BLaER1 (cell line): ENCODE data around the gene ANO7.

Source experiments
- H3K27ac ChIP-seq: shearing (Covaris generic); formaldehyde crosslinking; 2 replicates; pipeline ENCODE4 v1.8.1; 2022
- H3K27me3 ChIP-seq: shearing (Covaris generic); formaldehyde crosslinking; 2 replicates; pipeline ENCODE4 v1.8.1; 2022
- H3K36me3 ChIP-seq: shearing (Covaris generic); formaldehyde crosslinking; 2 replicates; pipeline ENCODE4 v1.8.1; 2022
- H3K4me1 ChIP-seq: shearing (Covaris generic); formaldehyde crosslinking; 2 replicates; pipeline ENCODE4 v1.8.1; 2022
- H3K4me2 ChIP-seq: shearing (Covaris generic); formaldehyde crosslinking; 2 replicates; pipeline ENCODE4 v1.8.1; 2022
- H3K4me3 ChIP-seq: shearing (Covaris generic); formaldehyde crosslinking; 2 replicates; pipeline ENCODE4 v1.8.1; 2022
- H3K9ac ChIP-seq: shearing (Covaris generic); formaldehyde crosslinking; 2 replicates; pipeline ENCODE4 v1.8.1; 2022
- H3K9me3 ChIP-seq: shearing (Covaris generic); formaldehyde crosslinking; 2 replicates; pipeline ENCODE4 v1.8.1; 2022
- H4K20me1 ChIP-seq: shearing (Covaris generic); formaldehyde crosslinking; 2 replicates; pipeline ENCODE4 v1.8.1; 2022
- Cebpa-rat ChIP-seq: shearing (Covaris generic); IDR thresholded peaks from 2 replicates; pipeline ENCODE4 v1.8.1; 2022

The ANO7 gene

DNA sequence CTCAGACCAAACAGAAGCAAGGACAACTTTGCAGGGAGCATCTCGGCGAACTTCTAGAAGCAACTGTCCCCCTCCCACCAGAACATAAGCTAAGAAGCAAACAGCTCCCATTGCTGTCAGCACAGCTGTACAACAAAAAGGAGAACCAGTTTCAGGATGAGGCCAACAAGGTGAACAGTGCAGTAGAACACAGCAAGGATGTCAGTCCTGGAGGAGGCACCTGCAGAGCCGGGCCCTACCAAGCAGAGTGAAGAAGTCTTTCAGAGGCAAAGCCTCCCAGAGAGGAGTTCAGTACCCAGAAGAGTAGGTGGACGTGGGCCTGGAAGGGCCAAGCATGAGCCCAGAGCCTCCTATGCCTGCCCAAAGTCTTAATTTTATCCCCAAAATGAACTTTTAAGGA is 40.2 kb upstream of the ANO7 start:
- no peak for TF ChIP-seq Cebpa-rat
- H4K20me1 ChIP-seq, result peaks cover 43% of the 10 kb centered on the region
- peak overlapping the region; percentile 98 for H3K4me2 ChIP-seq
- no peaks in the 10 kb centered on the region for H3K9me3 ChIP-seq
- peak overlapping the region; percentile 84; the same call in 1 of the 2 replicates for H3K9ac ChIP-seq
- H3K4me3 ChIP-seq, result peak overlapping the region; percentile 93
- H3K27me3 ChIP-seq, result no peaks in the 10 kb centered on the region
- H3K36me3 ChIP-seq, result peaks cover 20% of the 10 kb centered on the region
- peaks cover 44% of the 10 kb centered on the region for H3K4me1 ChIP-seq
- H3K27ac ChIP-seq, result no peak overlapping the region; the same call in 1 of the 2 replicates

DNA sequence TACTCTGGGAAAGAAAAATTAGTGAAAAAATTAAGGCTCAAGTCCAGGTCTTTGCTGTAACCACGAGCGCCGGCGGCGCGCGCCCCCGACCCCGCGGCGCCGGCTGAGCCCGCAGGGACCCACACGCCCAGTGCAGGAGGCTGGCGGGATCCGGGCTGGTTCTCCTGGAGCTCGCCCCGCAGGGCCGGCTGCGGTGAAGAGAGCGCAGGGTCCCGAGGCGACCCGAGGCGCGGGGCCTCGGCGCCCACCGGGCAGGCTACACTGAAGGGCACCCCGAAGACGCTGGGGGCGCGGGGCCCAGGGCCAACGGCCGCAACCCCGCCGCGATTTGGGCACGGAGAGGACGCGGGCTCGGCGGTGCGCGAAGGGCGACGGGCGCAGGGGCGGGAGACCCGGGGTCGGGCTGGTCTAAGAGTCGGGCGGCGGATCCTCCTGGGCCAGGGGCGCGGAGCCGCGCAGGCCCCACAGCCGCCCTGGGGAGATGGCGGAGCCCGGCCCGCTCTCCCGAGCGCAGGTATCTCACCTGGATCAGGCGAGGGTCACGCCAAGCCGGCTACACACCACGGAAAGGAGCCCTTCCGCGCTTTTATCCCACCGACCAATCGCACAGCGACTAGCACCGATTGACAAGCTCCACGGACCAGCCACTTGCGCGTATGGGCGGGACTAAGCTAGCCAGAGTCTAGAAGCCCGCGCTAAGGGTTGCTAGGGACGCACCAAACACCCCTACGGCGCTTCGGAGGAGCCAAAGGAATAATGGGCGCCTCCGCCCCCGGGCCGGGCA is 39.4 kb upstream of the ANO7 start, which contains the start of gene PASK:
TSS of gene PASK (minus strand) at position 582 of the 784 bp plus-strand sequence. CDS start 6,440 bp downstream, outside the sequence.
- Histone ChIP-seq H3K4me2 (peak within 1 kb of the TSS; percentile 98), H3K27ac (peak within 1 kb of the TSS; percentile 82)
- TF ChIP-seq Cebpa-rat, result no peak

DNA sequence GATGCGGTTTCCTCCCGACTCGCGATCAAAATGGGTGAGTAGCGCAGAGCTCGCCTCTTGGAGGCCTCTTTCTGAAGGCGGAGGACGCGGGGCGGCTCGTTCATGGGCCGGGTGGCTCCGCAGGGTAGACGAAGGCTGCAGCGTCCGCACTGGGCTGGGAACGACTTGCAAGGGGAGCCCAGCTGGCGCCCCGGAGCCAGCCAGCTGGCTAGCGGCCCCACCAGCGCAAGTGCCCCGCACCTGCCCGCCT is 38.9 kb upstream of the ANO7 start:
- Histone ChIP-seq H3K4me1 (peaks cover 49% of the 10 kb centered on the region), H3K4me3 (peak overlapping the region; percentile 93), H3K36me3 (peaks cover 19% of the 10 kb centered on the region), H3K27me3 (no peaks in the 10 kb centered on the region), H3K9ac (peak overlapping the region; percentile 84), H4K20me1 (peaks cover 44% of the 10 kb centered on the region), H3K4me2 (peak overlapping the region; percentile 98), H3K27ac (no peak overlapping the region), H3K9me3 (no peaks in the 10 kb centered on the region)
- TF ChIP-seq Cebpa-rat, result no peak

More for the DNA sequence above, 39.4 kb upstream of the ANO7 start, which contains the start of gene PASK:
- Histone ChIP-seq H3K4me1 (peaks cover 49% of the 10 kb centered on the region), H3K9ac (peak within 1 kb of the TSS; percentile 84), H3K9me3 (no peaks in the 10 kb centered on the region), H4K20me1 (peaks cover 44% of the 10 kb centered on the region), H3K27me3 (no peaks in the 10 kb centered on the region), H3K4me3 (peak within 1 kb of the TSS; percentile 93), H3K36me3 (peaks cover 21% of the 10 kb centered on the region)

DNA sequence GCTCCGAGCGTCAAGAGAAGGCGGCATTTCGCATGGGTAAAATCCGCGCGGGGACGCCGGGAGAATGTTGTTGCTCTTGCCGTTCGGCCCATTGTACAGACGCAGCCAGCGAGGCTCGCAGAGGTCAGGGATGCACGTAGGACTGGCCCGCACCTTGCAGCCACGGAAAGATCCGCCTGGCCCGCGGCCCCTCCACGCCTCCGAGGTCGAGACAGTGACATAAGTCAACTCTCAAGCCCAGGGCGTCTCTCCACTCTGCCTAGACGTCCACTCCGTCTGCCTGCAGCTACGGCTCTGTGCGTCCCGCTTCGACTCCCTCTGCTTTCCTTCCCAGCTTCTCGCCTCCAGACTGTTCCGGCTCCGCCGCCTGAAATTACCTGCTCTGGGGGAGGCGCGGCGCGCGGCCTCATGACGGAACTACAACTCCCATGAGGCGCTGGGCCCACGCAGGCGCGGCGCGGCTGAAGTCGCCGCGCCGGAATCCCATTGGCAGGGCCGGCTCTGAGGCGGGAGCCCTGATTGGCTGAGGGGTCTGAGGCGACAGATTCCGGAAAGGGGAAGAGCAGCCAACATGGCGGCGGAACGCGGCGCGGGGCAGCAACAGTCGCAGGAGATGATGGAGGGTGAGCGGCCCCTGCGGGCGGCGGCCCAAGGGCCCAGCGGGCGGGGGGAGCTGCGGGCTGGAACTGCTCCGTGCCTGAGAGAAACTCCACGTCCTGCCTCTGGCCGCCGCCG is 38.4 kb upstream of the ANO7 start, which contains the start of gene PPP1R7:
TSS of gene PPP1R7 (plus strand) at position 543 of the 735 bp plus-strand sequence. CDS start at position 572, 29 bp downstream.
- Histone ChIP-seq H3K9me3 (no peaks in the 10 kb centered on the region), H3K9ac (peak within 1 kb of the TSS; percentile 84), H3K27me3 (no peaks in the 10 kb centered on the region), H3K27ac (peak within 1 kb of the TSS; percentile 82), H3K36me3 (peaks cover 19% of the 10 kb centered on the region), H3K4me3 (peak within 1 kb of the TSS; percentile 93), H3K4me1 (peaks cover 49% of the 10 kb centered on the region), H4K20me1 (peaks cover 44% of the 10 kb centered on the region), H3K4me2 (peak within 1 kb of the TSS; percentile 98)
- TF ChIP-seq Cebpa-rat, result no peak

DNA sequence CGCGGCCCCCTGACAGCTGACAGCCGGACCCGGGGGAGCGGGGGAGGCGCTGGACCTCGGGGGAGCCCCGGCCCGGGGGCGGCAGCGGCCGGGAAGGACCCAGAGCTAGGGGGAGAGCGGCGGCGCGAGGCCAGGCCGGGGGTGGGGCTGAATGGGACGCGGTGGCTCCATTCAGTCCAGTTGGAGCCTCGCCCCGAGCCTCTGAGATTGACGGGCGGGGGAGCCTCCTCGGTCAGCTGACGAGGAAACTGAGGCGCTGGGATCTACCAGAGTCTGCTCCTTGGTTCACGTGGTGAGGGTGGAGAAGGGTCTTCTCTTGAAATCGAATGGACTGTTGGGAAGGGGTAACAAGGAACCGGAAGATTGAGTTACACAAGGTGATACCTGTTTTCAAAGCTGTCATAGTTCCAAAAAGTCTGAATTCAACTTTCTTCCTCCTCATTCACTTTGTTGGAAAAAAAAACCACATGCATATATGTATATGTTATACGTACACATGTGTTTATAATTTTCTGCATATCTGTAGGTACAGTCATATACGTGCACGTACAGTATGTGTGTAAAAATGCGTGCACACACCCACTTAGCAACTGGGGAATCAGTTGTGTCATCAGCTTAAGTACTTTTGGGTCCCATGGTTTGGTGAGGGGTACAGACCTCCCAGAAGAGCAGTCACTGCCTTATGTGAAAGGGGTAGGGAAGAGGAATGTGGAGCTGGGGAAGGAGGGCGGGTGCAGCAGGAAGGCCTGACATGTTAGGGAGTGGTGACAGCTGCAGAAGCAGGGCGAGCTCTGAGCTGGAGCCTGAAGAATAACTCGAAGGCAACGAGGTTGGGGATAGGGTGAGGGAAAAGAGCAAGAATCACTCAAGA is 37.6 kb upstream of the ANO7 start:
- Histone ChIP-seq H3K27ac (peak overlapping the region; percentile 82), H3K36me3 (peaks cover 18% of the 10 kb centered on the region), H3K27me3 (no peaks in the 10 kb centered on the region), H3K4me1 (peaks cover 49% of the 10 kb centered on the region), H3K9me3 (no peaks in the 10 kb centered on the region), H3K4me3 (peak overlapping the region; percentile 93), H3K9ac (peak overlapping the region; percentile 84), H4K20me1 (peaks cover 44% of the 10 kb centered on the region), H3K4me2 (peak overlapping the region; percentile 98)
- TF ChIP-seq Cebpa-rat, result no peak

DNA sequence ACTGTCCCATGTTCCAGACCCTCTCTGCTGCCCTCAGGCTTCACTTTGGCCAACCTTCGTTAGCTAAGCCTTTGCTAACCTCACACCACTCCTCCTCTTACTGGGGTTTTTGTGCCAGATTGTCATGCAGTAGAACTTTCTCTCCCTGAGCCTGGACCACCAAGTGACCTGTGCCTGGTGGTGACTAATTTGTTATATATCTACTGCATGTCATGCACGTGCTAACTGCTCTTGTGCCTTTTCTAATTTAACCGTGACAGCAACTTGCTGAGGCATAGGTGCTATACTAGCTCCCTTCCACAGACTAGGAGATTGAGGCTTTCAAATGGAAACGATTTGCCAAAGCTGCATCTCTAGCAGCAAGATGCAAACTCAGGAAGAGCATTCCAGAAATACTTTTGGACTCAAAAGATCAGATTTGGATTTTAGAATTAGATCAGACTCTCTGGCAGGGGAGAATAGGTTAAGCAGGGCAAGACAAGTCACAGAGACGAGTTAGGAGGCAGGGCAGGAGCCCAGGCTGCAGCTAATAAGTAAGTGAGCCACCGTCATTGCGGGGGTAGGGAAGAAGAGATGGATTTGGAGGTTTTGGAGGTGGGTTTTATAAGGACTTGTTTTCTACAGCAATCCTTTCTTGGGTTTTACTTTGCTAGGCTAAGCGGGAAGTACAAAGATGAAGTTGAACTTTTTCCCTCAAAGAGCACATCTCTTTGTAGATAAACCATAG is 36.4 kb upstream of the ANO7 start:
- no peak for TF ChIP-seq Cebpa-rat
- Histone ChIP-seq H3K4me2 (peak overlapping the region; percentile 98; the same call in 1 of the 2 replicates), H3K9ac (no peak overlapping the region), H3K27ac (no peak overlapping the region), H3K4me1 (peaks cover 44% of the 10 kb centered on the region), H3K36me3 (peaks cover 18% of the 10 kb centered on the region), H3K9me3 (no peaks in the 10 kb centered on the region), H4K20me1 (peaks cover 36% of the 10 kb centered on the region), H3K27me3 (no peaks in the 10 kb centered on the region), H3K4me3 (no peak overlapping the region)

DNA sequence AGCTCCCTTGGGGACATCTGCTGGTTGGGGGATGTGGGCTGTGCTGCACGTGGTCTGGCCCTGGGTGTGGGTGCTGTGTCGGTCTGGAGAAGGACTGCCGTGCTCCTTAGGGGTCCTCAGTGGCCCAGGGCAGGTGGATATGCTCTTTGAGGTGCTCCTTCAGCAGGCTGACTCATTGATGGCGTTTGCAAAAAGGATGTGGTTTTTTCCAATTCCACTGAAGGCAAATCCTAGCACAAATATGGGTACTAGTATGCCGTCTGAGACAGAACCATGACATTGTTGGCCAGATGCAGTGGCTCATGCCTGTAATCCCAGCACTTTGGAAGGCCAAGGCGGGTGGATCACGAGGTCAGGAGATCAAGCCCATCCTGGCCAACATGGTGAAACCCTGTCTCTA is 34.9 kb upstream of the ANO7 start:
- no peak overlapping the region for H3K9ac ChIP-seq
- H3K4me3 ChIP-seq, result no peak overlapping the region
- peaks cover 30% of the 10 kb centered on the region for H3K36me3 ChIP-seq
- TF ChIP-seq Cebpa-rat, result no peak
- no peaks in the 10 kb centered on the region for H3K27me3 ChIP-seq
- no peak overlapping the region for H3K27ac ChIP-seq
- H4K20me1 ChIP-seq, result peaks cover 22% of the 10 kb centered on the region; the same call in 1 of the 2 replicates
- H3K4me2 ChIP-seq, result no peak overlapping the region; the same call in 1 of the 2 replicates
- peaks cover 30% of the 10 kb centered on the region for H3K4me1 ChIP-seq
- no peaks in the 10 kb centered on the region for H3K9me3 ChIP-seq

DNA sequence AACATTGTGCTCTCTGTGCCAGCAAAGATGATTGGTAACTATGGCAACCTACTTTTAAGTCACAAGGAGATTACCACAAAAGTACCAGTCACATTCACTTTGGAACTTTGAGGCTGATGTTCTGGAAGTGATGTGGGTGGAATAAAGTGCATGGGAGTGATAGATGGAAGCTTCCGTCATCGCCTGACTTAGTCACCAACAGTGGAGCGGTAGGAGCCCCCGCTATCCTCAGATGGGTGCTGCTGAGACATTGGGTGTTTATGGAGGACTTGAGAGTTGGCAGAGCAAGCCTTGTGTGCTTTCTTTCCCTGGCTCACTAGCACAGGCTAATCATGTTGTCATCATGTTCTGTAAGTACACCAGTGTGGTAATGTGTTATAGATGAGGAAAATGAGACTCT is 33.6 kb upstream of the ANO7 start:
- Histone ChIP-seq H3K36me3 (peaks cover 43% of the 10 kb centered on the region), H3K9ac (no peak overlapping the region), H4K20me1 (peaks cover 22% of the 10 kb centered on the region; the same call in 1 of the 2 replicates), H3K4me1 (peaks cover 29% of the 10 kb centered on the region), H3K9me3 (no peaks in the 10 kb centered on the region), H3K27me3 (no peaks in the 10 kb centered on the region), H3K4me2 (no peak overlapping the region), H3K27ac (no peak overlapping the region), H3K4me3 (no peak overlapping the region)
- TF ChIP-seq Cebpa-rat, result no peak

DNA sequence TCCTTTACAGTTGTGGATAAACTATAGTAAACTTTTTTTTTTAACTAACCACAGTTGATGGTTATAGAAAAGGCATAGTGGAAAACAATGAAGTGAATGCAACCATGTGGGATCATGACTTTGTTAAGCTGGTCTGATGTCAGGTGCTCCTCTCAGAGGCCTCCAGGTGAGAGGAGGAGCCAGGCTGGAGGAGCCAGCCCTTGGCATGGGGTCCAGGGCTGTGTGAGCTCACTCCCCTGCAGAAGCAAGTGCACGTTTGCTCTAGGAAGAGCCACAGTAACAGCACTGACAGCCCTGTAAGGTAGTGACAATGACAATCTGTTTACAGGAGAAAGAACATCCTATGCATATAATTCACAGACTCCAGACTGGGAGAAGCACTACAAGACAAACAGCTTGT is 32.5 kb upstream of the ANO7 start:
- peaks cover 52% of the 10 kb centered on the region for H3K36me3 ChIP-seq
- H3K9ac ChIP-seq, result no peak overlapping the region
- no peaks in the 10 kb centered on the region for H3K9me3 ChIP-seq
- no peaks in the 10 kb centered on the region for H3K27me3 ChIP-seq
- H4K20me1 ChIP-seq, result peaks cover 22% of the 10 kb centered on the region; the same call in 1 of the 2 replicates
- H3K4me1 ChIP-seq, result peaks cover 26% of the 10 kb centered on the region
- TF ChIP-seq Cebpa-rat, result no peak
- no peak overlapping the region for H3K4me2 ChIP-seq
- no peak overlapping the region for H3K4me3 ChIP-seq
- no peak overlapping the region for H3K27ac ChIP-seq
